HG02588 (cell line): Measurements from ENCODE around the gene GPRC5C.
"Not testable (repeated sequence)": the region's sequence is repeated elsewhere in the genome, so short reads cannot be mapped to it uniquely, and the experiment has no call there.

ENCODE experiments used
- ATAC-seq: cut with Tn5 transposase; IDR thresholded peaks from one replicate; pipeline ENCODE4 v1.9.1; 2021; ENCODE audit warnings: mild to moderate bottlenecking, moderate library complexity; ENCODE audit not compliant: unreplicated experiment

GPRC5C gene

GRCh38 chr17:74405311-74405710, 26.6 kb upstream of the GPRC5C start:
- ATAC-seq: not testable (repeated sequence)

DNA sequence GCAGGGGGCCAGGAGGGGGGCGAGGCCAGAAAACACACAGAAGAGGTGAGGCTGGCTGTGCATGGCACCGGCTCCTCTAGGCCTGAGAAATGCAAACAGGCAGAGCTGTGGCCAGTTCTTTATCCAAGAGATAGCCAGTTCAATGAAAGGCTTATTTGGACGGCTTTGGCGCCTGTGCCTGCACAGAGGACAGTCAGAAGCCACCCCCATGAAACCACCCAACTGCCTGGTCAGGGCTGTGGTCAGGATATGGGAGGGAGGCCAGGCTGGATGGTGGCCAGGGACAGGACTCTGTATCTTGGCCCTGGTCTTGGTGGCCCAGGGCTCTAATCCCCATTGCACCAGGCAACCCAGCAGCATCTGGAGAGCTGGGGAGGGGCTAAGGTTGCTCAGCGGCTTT, 24.5 kb upstream of the GPRC5C start:
- no peak for ATAC-seq

DNA sequence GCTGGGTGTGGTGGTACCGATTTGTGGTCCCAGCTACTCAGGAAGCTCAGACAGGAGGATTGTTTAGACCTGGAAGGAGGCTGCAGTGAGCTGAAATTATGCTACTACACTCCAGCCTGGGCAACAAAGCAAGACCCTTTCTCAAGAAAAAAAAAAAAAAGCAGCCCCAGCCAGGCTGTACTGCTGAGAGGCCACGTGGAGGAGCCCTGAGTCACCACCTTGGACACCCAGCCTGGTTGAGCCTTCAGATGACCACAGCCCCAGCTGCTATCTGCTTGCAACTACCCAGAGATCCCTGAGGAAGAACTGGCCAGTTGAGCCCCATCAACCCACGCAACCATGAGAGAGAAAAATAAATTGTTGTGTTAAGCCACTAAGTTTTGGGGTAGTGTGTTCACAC, 23.6 kb upstream of the GPRC5C start:
- no peak for ATAC-seq

DNA sequence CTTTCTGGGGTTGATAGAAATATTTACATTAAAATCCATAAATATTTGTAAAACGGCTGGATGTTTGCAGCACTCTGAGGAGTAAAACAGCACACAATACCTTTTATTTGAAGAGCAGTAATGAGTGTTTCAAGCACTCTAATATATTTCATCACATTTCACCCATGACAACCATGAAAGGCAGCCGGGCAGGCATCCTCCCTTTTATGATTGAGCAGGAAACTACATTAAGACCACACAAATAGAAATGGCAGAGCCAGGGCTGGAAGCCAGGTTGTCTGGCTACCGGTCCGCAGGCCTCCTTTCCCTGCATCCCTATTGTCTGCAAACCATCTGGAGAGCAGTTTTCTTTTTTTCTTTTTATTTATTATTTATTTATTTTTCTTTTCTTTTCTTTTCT, 23.1 kb upstream of the GPRC5C start:
- ATAC-seq: no peak

- no peak for ATAC-seq
These were observed 21.9 kb upstream of the GPRC5C start for GRCh38 chr17:74410001-74410443.

GRCh38 chr17:74412581-74412980, 19.3 kb upstream of the GPRC5C start:
- no peak for ATAC-seq

DNA sequence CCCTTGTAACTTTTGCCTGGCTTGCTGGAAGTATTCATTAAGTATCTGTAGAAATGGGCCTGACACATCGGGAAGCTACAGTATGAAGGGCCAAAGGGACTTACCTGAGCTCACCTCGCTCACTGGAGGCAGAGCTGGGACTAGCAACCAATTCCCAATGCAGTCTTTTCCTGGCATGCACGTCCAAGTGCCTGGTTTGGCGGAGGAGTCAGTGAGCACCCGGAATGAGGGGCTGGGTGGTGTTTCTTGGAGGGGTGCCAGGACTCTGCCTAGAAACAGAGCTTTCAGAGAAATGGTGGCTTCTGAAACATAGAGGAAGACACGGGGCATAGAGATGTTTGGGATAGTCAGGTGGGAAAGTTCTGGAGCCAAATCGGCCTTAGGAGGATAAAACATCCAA, 18.4 kb upstream of the GPRC5C start:
- ATAC-seq: no peak

DNA sequence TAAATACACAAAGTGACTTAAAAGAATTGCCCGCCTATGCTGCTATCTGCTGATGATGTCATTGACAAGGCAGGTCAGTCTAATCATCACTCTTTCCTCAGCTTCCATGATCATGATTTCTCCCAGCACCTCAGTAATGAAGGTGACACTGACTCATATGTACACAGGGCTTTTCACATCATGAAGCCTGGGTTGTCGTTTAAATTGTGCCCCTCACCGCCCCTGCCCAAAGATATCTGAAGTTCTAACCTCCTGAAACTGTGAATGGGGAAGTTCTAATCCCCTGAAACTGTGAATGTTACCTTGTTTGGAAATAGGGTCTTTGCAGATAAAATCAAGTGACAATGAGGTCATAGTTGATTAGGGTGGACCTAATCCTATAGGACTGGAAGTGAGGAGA, 17.4 kb upstream of the GPRC5C start:
- no peak for ATAC-seq

DNA sequence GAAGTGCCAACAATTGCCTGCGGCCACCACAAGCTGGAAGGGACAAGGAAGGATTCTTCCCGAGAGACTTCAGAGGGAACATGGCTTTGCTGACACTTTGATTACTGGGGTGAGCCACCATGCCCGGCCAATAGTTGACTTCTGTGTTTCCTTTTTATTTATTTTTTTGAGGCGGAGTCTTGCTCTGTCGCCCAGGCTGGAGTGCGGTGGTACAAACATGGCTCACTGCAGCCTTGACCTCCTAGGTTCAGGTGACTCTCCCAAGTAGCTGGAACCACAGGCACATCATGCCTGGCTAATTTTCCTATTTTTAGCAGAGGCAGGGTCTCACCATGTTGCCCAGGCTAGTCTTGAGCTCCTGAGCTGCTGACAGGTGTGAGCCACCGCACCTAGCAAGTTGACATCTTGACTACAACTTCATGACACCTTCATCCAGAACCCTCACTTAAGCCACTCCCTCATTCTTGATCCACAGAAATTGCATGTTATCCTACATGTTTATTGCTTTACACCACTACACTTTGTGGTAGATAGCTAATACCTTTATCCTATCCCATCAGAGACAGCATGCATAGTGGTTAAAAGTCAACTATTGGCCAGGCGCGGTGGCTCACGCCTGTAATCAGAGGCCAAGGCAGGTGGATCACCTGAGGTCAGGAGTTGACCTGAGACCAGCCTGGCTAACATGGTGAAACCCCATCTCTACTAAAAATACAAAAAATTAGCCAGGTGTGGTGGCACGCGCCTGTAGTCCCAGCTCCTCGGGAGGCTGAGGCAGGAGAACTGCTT, 16.1 kb upstream of the GPRC5C start:
- ATAC-seq: no peak

GRCh38 chr17:74417178-74418045, 14.5 kb upstream of the GPRC5C start:
- no peak for ATAC-seq

GRCh38 chr17:74419928-74420411, 11.9 kb upstream of the GPRC5C start:
- no peak for ATAC-seq

- no peak for ATAC-seq
These were observed 7.8 kb upstream of the GPRC5C start for GRCh38 chr17:74424117-74424516.

- no peak for ATAC-seq
These were observed 7.2 kb upstream of the GPRC5C start for GRCh38 chr17:74424657-74425056.

GRCh38 chr17:74426551-74427047, 5.3 kb upstream of the GPRC5C start:
- no peak for ATAC-seq

DNA sequence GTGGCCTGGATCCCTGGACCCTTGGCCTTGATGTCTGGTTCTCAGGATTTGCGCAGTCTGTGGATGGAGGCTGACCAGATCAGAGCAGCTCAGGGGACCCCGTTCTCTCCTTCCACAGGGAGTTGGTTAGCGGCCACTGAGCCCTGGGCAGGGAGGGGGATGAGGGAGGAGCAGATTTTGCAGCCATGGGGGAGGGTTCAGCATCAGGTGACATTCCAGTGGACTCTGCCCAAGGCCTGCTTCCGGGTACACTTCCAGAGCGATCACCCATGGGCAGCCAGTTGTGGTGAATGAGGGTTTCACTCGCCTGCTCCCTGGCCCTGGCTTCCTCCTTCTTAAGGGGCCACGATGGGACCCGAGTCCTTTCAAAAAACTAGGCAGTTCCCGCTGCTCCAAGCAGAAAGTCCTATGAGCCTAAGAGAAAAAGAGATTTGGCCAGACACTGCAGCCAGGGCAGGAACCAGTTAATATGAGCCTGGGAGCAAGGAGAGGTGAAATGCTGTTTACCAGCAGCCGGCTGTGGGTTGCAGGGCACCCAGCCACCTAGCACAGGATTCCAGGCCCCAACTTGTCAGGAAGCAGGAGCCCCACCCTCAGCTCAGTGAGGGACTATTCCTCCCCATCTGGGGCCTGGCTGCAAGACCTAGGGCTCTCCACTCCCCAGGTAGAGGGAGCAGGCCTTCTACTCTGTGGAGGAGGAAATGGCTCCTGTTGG, 4.7 kb upstream of the GPRC5C start:
- no peak for ATAC-seq

DNA sequence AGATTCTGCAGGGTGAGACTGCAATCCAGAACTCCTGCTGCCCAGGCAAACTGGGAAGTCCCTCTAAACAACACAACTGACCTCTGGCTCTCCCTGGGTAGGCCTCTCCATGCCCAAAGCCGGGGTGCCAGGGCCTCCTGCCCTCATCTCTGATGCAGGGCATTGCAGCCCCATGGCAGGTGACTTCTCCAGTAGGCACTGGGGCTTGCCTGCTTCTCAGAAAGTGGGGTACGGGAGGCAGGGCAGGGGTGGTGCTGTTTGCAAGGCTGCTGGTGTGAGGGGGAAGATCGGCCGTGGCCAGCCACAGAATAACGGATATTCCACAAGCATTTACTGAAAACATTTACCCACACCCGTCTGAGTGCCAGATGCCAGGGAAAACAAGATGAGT, 4.1 kb upstream of the GPRC5C start:
- no peak for ATAC-seq

DNA sequence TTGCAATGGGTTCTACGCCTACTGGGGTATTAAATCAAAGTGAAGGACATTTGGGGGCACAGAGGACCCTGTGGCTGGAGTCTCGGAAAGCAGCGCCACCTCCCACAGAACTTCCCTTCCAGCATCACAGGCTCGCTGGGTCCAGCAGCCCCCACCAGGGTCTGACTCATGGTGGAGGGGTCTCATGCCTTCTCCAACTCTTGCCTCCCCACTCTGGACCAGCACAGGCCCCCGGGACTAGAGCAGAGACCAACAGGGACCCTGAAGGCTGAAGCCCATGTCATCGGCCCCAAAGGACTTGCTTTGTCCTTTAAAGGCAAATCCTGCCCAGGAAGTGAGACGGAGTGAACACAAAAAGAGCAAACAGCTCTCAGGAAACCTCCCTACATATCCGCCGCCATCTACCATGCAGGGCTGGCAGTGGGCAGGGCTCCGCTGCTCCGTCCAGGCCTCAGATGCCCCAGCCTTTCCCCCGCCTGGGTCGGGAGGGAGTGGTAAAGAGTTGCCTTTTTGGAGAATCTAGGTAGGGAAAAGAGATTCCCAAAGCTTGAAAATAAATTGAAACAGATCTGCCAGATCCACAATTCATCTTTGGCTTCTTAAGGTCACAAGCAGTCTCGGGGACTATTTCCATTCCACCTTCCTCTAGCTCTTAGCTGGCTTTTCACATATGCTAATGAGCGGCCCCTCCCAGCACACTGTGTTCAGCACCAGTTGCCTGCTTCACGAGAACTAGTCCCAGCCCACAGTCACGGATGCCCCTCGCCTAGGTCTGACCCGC, 2.1 kb upstream of the GPRC5C start:
- ATAC-seq: no peak

GRCh38 chr17:74430385-74430705, 1.5 kb upstream of the GPRC5C start:
- ATAC-seq: no peak

DNA sequence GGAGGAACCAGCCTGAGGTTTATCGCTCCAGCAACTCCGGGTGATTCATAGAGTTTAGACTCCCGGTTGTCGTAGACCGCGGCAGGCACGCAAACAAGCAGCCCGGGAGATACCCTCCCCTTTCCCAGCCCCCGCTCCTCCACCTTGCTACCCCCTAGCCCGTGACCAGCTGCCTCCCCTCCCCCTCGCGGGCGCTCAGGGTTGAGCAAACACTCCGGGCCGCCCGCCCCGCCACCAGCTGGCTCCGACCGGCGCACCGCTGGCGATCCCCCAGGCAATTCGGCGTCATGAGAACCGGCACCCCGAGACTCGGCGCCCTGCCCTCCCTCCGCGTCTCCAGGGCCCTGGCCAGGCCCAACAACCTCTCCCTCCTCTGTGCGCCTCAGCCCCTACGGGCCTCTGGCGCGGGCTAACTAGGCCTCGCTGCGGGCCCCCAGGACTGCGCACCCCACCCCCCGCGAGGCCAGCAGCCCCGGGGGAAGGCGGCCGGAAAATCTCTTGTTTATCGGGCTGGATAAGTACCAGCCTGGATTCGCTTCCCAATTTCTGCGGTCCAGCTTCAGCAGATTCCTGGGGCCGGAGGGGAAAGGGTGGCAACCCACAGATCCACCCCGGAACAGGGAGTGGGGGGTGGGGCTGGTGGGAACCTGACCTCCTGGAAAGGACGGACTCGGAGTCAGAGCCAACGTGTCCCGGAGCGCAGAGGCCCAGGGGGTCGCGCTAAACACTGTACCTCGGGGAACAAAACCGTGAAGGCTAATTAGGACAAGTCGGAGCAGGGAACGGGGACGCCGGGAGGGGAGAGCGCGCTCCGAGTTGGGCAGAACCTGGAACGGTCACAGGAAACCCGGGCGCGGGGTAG, 951 bp upstream of the GPRC5C start:
- ATAC-seq: peak; percentile 55

DNA sequence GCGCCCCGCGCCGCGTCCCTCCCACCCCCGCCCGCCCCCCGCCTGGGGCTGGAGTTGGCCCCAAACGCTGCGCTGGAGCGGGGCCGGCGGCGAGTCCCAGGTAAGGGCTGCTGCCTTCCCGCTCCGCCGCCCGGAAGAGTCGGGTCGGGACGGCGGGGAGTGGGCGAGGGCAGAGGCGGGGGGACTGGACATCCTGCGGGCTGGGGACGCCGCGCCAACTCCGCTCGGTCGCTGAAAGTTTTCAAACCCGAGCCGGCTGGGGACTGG, 469 bp downstream of the GPRC5C start:
- ATAC-seq: no peak
